GM21576 (cell line): Measurements from ENCODE around the gene SMURF1.

Source experiments
- ATAC-seq: cut with Tn5 transposase; IDR thresholded peaks from one replicate; pipeline ENCODE4 v1.9.1; 2021; ENCODE audit warnings: mild to moderate bottlenecking, moderate library complexity; ENCODE audit not compliant: unreplicated experiment

SMURF1 gene

DNA sequence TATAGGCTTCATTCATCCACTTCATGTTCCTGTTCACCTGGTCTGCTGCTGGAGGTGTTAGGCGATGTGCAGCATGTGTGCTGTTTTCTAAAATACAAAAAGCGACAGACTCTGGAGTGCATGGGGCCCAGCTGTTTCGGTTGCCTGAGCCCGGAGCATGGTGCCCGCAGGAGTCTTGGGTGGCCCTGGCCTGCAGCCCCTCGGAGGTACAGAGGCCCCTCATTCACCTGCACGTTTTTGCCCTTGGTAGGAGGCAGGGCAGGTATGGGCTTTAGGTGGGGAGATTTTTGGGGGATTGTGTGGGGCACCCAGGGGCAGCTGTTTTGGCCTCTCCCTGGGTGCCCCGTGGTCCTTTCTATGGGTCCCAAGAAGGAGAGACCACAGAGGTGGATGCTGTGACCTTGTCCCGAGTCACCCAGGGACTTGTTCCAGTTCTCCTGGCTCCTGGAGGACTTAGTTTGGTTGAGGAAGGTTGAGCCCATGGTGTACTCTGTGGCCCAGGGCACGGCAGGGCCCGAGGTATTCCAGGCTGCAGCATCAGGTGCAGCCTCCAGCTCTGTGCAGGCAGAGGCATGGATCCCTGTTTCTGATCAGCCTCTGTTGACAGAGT, 134.9 kb downstream of the SMURF1 start:
- ATAC-seq, result no peak

DNA sequence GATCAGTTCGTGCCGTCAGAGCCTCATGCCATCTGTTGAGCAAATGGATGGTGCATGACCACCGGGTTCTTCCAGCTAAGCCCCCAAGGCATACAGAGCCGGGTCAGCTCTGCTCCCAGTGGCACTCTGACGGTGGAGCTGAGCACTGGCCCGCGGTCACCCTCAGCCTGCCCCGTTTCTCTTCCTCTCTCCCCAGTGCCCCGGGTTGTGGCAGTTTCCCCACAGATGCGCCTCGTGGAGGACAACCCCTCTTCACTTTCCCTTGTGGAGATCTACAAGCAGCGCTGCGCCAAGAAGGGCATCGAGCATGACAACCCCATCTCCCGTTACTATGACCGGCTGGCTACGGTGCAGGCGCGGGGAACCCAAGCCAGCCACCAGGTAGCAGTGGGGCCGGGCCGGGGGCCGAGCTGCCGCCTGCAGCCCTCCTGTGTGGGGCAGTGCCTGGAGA, 135.7 kb downstream of the SMURF1 start:
- no peak for ATAC-seq

DNA sequence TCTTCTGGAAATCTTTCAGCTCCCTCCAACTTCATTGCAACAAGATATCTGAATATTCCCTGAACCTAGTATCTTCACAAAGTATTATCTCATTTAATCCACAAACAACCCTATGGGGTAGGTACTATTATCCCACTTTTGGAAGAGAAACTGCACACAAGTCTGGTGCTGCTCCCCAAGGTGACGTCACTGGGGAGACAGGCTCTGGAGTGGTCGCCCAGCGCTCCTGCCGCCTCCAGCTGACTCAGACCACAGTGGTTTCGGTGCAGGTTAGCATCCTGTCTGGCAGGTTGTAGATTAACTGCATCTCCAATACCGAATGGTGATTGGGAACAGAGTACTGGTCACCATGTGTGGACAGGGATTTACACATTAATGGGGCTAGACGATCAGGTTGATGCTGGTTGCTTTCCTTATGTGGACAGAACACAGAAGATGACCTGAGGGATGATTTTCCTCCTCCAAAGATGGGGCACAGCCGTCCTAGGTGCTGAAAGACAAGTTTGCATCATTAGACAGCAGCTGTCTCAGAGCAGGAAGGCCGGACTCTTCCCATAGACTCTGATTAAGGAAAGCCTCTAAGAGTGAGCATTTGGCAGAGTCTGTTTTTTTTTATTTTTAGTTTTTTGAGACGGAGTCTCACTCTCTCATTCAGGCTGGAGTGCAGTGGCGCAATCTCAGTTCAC, 137.0 kb downstream of the SMURF1 start:
- no peak for ATAC-seq

DNA sequence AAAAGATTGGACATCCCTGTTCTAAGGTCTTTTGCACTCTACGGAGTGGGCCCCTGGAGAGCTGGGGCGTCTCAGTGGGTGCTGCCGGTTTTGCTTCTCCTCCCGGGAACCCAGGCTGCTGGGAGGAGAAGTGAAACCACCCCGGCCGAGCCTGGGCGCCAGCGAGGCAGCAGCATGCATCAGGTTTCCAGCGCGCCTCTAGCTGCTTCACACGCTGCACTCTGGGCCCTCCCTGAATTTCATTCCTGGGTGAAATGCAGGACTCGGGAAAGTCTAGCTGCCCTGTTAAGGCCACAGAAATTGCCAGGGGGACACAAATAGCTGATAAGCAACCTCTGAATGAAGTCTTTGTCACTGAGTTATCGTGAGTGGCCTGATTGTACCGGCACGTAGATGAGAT, 138.1 kb downstream of the SMURF1 start:
- no peak for ATAC-seq

DNA sequence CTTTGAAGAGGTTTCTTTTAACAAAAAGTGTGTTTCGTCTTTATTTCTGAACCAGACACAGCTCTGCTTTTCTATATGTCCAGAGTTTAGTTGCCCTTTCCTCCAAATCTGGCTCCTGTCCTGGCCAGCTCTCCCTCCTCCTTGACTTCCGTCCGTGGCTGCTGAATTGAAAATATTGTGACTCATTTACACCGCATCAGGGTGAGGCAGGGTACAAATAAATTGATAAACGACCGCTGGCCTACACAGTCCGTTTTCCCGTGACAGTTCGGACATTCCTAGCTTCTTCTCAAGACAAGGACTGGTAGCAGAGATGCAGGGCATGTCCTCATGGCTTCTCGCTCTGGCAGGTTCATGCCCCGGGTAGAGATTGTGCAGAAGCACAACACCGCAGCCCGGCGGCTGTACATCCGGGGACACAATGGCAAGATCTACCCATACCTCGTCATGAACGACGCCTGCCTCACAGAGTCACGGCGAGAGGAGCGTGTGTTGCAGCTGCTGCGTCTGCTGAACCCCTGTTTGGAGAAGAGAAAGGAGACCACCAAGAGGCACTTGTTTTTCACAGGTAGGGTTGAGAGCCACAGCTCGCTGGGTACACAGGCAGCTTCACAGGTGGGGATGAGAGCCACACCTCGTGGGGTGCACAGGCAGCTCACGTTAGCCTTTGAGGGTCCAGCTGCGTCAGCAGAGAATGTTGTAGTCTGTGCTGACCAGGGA, 139.0 kb downstream of the SMURF1 start:
- no peak for ATAC-seq

DNA sequence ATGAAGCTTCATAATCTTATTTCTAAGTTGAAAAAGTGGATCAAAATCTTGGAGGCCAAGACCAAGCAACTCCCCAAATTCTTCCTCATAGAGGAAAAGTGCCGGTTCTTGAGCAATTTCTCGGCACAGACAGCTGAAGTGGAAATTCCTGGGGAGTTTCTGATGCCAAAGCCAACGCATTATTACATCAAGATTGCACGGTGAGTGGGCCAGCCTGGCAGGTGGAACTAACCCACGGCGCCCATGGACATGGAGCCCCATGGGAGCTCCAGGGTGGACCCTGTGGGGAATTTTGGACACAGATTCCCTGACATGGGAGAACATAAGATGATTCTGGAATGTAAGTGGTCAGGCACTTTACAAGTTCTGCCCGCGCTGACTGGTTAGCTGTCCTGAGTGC, 139.7 kb downstream of the SMURF1 start:
- no peak for ATAC-seq

DNA sequence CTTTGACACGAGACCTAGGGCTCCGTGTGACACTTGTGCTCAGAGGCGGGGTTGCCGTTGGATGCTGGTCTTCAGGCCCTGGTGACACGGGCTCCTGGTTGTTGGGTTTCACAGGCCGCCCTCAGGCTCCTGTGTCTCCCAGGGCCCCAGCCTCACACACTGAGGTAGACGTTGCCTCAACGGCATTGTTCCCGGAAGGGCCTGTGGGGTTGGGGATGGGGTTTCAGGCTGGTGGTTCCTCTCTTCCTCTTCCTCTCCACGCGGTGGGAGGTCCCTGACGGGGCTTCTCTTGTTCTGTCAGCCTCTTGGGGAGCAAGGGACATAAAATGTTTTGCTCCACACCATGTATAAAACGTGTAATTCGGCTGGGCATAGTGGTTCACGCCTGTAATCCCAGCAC, 140.5 kb downstream of the SMURF1 start:
- ATAC-seq, result no peak

DNA sequence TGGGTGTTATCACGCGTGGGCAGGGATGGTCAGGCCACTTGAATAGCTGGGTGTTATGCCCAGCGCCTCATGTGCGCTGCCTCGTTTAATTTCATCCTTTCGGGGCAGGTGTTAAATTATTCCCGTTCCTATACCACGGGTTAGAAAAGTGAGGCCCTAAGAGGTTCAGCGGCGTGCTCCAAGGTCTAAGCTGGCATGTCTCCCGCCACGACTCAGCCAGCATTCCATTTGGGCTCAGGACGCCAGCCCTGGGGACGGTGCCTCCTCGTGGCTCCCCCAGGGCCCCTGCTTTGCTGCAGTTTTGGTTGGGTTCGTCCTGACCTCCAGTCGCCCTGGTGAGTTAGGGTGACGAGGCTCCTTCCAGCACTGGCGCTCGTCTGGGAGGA, 141.1 kb downstream of the SMURF1 start:
- no peak for ATAC-seq

DNA sequence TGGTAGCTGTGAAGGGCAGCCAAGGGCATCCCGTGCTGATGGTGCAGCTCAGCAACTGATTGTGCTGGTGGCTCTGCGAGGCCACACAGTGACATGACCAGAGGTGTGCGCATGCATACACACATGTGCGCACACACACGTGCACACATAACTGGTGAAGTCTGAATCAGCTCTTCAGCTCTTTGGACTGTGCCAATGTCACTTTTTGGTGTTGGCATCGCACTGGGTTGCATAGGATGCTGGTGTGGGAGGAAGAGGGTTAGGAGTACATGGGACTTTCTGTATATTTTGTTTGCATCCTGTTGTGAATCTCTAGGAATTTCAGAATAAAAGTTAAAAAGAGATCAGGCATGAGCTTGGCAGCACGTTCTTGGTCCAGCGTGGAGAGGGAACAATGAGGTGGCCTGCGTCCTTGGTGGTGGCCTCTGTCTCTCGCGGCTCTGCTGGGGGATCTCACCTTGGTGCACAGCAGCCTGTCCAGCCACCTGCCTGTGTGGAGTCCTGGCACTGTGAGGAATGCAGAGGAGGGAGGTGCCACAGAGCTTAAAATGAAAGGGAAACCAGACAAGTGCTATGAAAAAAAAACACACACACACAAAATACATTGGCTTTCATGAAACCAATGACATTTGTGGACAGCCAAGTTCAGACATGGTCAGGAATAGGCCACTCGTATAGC, 141.6 kb downstream of the SMURF1 start:
- ATAC-seq, result no peak

DNA sequence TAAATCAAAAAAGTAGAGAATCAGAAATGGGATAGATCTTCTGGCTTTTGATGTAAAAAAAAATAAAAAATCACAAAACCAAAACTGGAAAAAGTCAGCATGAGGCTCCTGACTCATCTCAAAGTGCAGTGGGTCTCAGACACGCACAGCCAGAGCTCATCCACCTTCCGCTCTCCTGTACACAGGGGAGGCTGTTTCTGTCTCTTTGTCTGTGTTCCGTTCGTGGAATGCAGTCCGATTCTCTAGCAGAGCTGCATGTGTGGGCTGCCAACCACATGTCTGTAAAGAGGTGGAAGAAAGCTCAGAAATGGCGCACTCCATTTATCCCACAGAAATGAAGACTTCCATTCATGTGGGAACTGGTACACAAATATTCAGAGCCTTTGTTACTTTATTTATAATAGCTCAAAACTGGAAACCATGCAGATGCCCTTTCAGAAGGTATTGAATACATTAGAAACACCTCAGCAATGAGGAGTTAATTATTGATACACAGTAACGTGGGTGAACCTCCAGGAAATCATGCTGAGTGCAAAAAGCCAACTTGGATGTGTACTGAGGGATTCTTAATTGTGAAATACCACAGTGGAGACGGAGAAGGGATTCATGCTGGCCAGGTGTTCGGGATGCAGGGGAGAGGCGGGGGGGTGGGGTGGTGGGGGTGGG, 142.3 kb downstream of the SMURF1 start:
- no peak for ATAC-seq

DNA sequence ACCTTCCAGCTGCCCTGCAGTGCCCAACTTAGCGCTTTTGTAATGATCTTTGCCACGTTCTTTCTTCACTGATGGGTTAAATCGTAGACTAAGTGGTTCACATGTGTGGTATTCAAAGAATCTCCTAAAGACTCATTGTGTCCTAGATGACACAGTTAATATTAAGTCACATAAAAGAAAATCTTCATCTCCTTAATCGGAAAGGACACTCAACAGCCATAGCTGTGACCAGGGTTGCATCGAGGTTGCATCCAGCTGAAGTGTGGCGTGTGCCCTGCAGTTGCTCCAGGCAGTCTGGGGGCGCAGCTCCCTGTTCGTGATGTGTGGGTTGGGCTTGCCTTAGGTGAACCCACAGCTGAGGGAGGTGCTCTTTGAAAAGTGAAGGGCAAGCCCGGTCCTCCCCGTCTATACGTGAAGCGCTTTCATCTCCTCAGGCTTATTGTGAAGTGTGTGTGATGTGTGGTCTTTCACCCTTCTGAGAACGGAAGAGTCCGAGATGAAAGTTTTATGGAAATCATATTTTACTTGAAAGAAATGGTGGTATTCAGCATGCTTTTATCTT, 142.9 kb downstream of the SMURF1 start:
- no peak for ATAC-seq

DNA sequence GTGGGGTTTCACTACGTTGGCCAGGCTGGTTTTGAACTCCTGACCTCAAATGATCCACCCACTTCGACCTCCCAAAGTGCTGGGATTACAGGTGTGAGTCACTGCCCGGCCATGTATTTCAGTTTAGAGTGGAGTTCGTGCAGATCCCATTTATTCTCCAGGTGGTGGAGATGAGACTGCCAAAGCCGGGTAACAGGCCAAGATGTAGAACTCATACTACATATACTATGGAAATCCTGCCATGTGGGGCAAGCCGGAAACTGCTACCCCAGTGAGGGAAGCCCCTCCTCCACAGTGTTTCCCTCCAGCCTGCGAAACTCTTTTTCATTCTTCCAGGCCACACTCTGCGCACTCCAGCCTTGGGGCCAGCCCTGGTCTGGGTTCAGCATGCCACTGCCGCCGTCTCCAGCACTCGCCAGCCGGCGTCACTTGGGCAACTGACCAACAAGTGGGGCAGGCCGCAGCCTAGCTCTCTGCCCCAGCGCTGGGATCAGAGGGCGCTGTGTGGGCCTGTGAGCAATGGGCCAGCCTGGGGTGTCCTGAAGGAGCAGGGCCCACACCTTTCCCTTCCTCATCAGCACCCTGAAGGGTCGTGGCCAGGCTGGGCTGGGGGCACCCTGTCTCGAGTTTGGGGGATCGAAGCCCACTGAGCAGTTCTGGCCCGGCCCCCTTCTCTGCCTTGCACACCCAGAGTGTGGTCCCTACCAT, 143.6 kb downstream of the SMURF1 start:
- ATAC-seq, result no peak

DNA sequence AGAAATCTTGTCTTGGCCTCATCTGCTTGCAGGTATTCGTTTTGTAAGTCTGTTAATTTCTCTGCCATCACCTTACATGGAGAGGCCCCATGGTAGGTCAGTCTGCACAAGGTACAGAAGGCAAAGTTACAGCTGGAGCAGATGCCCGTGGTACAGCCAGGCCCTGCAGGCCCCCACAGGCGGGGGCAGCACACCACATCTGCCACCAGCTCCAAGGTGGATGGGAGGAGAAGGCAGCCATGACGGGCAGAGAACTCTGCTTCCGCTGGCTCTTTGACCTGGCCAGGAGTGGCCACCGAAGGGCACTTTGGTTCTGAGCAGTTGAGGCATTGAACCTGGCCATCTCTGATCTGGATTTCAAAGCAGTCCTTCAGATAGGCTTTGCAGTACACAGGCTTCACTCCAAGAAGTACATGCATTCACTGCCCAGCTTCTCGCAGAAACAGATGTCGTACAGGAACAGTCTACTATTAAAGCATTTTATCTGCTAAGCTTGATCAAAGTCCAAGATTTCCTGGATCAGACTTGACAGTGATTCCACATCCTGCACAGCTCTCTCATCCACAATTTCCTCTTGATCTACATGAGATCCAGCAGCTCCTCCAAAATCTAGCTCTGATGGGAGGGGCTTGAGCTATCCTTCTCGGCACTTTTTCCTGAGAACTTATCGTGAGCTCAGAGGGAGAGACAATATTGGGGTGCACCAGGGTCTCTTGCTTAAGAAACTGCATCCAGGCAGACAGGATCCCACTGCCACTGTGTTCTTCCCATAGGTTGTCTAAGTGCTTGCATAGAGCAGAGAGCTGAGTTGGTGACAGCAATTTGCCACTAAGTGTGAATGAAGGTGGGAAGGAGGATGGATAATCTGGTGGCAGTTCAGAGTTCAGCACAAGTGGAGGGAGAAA, 144.8 kb downstream of the SMURF1 start:
- no peak for ATAC-seq

DNA sequence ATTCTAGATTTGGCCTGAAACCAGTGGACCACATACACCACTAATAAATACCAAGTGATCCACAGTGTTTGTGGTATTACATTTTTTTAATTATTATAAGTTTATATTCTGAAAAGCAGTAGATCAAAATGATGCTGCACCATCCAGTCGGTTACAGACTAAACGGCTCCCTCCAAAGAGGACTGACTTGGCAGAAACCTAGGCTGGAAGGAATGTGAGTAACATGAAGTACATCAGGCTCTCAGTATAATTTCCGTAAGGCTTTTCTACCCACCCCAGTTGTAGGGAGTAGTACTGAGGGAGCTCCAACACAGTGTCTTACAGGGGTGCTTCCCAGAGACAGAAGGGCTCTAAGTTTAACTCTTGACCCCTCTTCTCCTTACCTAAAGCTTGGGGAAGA, 146.1 kb downstream of the SMURF1 start:
- no peak for ATAC-seq

DNA sequence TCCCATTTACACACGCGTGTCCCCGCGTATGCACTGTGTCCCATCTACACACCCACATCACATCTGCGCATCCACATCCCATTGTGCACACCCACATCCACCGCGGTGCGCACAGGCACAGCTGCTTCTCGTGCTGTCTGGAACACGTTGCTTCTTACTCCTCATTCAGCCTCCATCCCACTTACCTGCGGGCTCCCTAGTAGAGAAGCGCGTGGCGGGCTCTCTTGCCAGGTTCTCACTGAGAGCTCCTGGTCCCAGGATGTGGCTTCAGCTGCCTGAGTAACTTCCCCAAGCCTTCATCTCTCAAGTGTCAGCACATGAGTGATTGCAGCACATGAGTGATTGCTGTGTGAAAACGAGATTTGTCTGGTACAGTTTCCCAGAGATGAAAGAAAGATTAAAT, 147.8 kb downstream of the SMURF1 start:
- no peak for ATAC-seq

DNA sequence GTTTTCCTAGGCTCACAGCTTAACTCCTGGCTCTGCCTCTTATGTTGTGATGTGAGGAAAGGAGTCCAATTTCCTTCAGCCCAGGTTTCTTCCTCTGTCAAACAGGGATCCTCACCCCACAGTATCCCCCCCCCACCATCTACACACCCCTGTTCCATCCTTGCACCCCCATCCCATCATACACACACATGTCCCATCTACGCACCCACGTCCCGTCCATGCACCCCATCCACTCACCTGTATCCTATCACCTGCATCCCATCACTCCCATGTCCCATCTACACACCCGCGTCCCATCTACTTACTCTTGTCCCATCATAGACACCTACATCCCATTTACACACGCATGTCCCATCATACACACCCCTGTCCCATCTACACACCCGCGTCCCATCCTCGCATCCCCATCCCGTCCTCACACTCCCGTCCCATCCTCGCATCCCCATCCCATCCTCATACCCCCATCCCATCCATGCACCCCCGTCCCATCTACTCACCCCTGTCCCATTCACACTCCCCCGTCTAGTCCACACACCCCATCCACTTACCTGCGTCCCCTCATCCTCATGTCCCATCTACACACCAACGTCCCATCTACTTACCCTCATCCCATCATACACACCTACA, 148.3 kb downstream of the SMURF1 start:
- no peak for ATAC-seq

DNA sequence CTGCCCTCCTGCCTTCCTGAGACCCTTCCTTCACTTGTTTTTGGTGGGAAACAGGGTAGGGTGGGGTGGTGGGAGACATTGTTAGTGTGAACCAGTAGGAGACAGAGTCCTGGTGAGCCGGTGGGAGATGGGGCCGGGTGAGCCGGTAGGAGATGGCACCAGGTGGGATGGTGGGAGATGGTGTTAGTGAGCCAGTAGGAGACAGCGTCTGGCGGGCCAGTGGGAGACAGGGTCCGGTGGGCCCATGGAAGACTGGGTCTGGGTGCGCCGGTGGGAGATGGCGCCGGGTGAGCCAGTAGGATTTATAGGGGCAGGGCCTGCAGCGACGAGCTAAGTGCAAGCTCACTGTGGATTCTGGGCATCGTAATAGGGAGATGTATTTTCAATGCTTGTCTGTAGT, 148.8 kb downstream of the SMURF1 start:
- no peak for ATAC-seq

DNA sequence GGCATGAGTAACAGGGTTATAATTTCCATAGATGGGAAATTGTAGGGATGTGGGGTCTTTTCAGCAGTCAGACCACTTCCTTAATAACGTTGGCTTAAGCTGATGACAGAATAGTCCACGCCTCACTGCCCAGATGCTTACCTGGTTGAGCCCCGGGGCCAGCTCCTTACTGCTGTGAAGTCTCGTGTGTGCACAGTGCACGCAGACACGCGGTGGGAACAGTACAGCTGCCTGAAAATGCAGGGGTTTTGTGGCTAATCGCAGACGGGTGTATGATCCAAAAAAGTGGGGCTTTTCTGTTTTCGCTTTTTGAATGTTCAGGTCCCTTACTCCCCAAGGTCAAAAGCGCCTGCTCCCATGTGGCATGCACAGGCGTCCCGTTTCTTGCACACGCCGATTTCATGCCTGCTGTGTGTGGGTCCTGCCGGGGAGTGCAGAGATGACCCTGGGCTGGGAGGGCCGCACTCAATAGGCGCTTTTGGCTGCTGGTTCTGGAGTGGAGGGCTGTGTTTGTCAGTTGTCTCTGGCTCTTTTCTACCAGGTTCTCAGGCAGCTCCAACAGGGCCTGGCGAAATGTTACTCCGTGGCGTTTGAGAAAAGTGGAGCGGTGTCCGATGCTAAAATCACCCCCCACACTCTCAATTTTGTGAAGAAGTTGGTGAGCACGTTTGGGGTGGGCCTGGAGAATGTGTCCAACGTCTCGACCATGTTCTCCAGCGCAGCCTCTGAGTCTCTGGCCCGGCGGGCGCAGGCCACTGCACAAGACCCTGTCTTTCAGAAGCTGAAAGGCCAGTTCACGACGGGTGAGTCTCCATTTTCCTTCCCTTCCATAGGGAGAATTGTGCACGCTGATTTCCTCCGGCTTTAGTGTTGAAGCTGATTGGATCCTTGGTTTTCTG, 149.6 kb downstream of the SMURF1 start:
- ATAC-seq, result no peak
